ENCODE results near the gene SSUH2. TPM values are rescaled to one million over a fixed set of nuclear protein-coding genes. Genes with fewer than 3 reads are reported as not detected.
"Not testable (repeated sequence)": the region's sequence is repeated elsewhere in the genome, so short reads cannot be mapped to it uniquely, and the experiment has no call there.

Gene SSUH2
- total RNA-seq, 4 donors from 2014 or later = 0.15 to 0.33 TPM; not detected in 2

DNA sequence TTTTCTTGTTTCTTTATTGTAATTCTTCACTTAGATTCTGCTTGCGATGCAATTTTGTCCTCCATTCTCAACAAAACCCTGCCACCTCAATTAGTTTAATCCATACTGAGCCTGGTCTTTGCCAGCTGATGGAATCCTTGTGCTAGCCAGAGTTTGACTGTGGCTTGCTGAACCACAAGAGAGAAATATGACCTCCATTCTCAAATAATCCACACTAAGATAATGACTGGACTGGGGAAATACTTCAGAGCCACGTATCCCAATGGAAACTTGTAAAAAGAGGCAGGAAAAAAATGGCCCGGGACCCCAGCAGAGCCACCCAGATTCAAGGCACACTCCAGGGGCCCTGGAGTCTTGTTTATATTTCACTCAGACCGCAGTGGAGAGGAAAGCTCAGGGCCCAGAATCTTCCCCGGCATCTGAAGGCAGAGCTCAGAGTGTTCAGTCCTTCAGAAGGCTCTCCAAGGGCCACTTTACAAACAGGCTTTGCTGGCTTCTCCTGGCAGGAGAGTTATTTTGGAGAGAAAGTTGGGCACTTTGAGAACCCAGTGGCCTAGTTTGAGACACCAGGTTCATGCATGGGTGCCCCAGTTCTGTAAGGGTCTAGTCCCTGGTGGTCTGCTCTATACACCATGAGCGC is 62.7 kb downstream of the SSUH2 start:
- intact Hi-C loops (cut with DNase I; ENCODE audit: low total_unique reads) = no loop called here
- in situ Hi-C loops (cut with MboI; ENCODE audit: low sequenced_read_pairs in 4 of 4) = no loop called here
- H3K36me3 ChIP-seq = no peaks in the 10 kb centered on the region
- no peaks in the 10 kb centered on the region for H3K9me3 ChIP-seq
- peak overlapping the region in 3 of 4 donors; percentile 35 to 59 (median 50) for H3K27ac ChIP-seq
- no peaks in the 10 kb centered on the region for H3K27me3 ChIP-seq
- H3K4me3 ChIP-seq = no peak overlapping the region
- TF ChIP-seq, protein P1, sequence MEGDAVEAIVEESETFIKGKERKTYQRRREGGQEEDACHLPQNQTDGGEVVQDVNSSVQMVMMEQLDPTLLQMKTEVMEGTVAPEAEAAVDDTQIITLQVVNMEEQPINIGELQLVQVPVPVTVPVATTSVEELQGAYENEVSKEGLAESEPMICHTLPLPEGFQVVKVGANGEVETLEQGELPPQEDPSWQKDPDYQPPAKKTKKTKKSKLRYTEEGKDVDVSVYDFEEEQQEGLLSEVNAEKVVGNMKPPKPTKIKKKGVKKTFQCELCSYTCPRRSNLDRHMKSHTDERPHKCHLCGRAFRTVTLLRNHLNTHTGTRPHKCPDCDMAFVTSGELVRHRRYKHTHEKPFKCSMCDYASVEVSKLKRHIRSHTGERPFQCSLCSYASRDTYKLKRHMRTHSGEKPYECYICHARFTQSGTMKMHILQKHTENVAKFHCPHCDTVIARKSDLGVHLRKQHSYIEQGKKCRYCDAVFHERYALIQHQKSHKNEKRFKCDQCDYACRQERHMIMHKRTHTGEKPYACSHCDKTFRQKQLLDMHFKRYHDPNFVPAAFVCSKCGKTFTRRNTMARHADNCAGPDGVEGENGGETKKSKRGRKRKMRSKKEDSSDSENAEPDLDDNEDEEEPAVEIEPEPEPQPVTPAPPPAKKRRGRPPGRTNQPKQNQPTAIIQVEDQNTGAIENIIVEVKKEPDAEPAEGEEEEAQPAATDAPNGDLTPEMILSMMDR (IDR thresholded peaks at IDR 0.05 in 4 of 5, conservative IDR thresholded peaks at IDR 0.05 in 1 of 5) = no peak
- TF ChIP-seq POLR2A (IDR thresholded peaks at IDR 0.05) = no peak
- DNase-seq (no peak), ATAC-seq (no peak)
- H3K4me1 ChIP-seq = peaks cover 9 to 11% of the 10 kb centered on the region in 2 donors

DNA sequence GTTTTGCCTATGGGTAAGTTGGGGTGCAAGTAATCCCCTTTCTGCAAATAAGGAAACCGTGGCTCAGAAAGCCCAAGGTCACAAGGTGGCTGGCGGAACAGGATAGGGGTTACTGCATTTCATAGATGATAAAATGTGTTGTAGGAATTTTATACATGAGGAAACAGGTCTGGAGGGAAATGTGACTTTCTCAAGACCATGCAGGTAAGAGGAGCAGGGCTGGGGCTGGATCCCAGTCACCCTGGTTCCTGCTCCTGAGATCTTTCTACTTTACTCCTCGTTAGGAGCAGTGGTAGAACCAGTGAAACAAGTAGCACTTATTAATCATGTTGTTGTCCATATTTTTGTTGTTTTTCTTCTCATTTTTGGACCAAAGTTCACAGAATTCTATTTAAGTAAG is 63.2 kb downstream of the SSUH2 start:
- Histone ChIP-seq H3K9me3 (no peaks in the 10 kb centered on the region), H3K27ac (peak overlapping the region; percentile 24 to 93 (median 54)), H3K27me3 (no peaks in the 10 kb centered on the region), H3K4me1 (peaks cover 11 to 14% of the 10 kb centered on the region in 2 donors), H3K36me3 (no peaks in the 10 kb centered on the region), H3K4me3 (no peak overlapping the region)
- no peak for DNase-seq
- in situ Hi-C loops (cut with MboI; ENCODE audit: low sequenced_read_pairs in 4 of 4) (no loop called here), intact Hi-C loops (cut with DNase I; ENCODE audit: low total_unique reads) (no loop called here)
- ATAC-seq = no peak
- TF ChIP-seq, protein P1 (IDR thresholded peaks at IDR 0.05 in 4 of 5, conservative IDR thresholded peaks at IDR 0.05 in 1 of 5) = no peak
- TF ChIP-seq POLR2A (IDR thresholded peaks at IDR 0.05) = no peak

DNA sequence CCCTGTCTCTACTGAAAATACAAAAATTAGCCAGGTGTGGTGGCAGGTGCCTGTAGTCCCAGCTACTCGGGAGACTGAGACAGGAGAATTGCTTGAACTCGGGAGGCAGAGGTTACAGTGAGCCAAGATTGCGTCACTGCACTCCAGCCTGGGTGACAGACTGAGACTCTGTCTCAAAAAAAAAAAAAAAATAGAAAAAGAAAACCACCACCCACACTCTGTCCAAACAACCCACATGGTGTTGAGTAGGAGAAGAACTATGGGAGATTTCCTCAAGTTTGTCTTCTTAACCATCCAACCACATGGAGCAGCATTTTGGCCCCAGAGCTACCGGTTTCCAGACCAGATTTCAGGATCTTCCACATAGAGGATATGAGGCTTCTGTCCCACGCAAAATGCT is 64.2 kb downstream of the SSUH2 start:
- H3K4me3 ChIP-seq; H3K36me3 ChIP-seq; ATAC-seq; H3K27me3 ChIP-seq; intact Hi-C loops (cut with DNase I; ENCODE audit: low total_unique reads); H3K9me3 ChIP-seq; DNase-seq; in situ Hi-C loops (cut with MboI; ENCODE audit: low sequenced_read_pairs in 4 of 4): not testable (repeated sequence)
- Histone ChIP-seq H3K4me1 (peaks cover 11 to 23% of the 10 kb centered on the region in 2 donors), H3K27ac (peak overlapping the region; percentile 24 to 93 (median 32))

DNA sequence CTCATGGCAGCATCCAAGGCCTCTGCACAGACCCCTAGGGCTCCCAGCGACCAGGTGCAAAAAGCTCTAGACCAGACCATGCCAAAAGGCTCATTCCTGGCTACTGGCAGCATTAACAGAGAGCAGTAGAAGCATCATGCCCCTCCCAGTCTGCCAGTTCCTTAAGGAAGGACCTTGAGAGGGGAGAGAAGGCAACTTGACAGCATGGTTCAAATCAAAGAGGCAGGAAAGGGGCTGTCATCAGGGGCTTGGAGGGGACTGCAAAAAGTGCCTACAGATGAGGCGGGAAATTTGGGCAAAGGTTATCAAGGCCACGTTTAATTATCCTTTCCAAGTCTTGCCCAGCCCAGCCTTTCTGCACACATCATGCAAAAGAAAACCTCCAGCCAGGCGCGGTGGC is 64.7 kb downstream of the SSUH2 start:
- peak overlapping the region in 3 of 4 donors; percentile 50 to 93 (median 64) for H3K27ac ChIP-seq
- ATAC-seq (no peak), DNase-seq (no peak)
- no peaks in the 10 kb centered on the region for H3K27me3 ChIP-seq
- TF ChIP-seq, protein P1 (IDR thresholded peaks at IDR 0.05 in 4 of 5, conservative IDR thresholded peaks at IDR 0.05 in 1 of 5) = no peak
- H3K4me1 ChIP-seq = peaks cover 15 to 28% of the 10 kb centered on the region in 2 donors
- H3K4me3 ChIP-seq = no peak overlapping the region
- in situ Hi-C loops (cut with MboI; ENCODE audit: low sequenced_read_pairs in 4 of 4) = no loop called here
- intact Hi-C loops (cut with DNase I; ENCODE audit: low total_unique reads) = no loop called here
- no peaks in the 10 kb centered on the region for H3K36me3 ChIP-seq
- no peaks in the 10 kb centered on the region for H3K9me3 ChIP-seq

DNA sequence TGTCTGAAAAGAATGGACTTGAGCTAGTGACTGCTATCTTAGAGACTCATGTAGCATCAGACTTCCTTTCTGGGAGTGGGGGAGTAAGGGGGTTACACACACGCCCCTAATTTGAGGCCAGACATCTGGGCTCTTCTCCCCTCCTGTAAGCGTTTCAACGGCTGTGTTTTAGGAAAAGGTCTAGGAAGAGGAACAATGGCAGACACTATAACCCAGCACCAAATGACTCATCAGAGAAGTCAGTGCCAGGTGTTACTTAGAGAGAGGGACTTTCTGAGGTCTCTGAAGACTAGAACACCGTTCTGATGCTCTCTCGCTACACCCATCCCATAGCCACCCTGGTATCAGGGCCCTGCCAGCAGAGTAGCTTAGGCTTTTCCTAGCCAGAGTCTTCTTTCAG is 65.5 kb downstream of the SSUH2 start:
- no peaks in the 10 kb centered on the region for H3K9me3 ChIP-seq
- intact Hi-C loops (cut with DNase I; ENCODE audit: low total_unique reads) = no loop called here
- no peaks in the 10 kb centered on the region for H3K27me3 ChIP-seq
- TF ChIP-seq, protein P1 (IDR thresholded peaks at IDR 0.05 in 4 of 5, conservative IDR thresholded peaks at IDR 0.05 in 1 of 5) = no peak
- TF ChIP-seq POLR2A (IDR thresholded peaks at IDR 0.05) = no peak
- no peak overlapping the region for H3K4me3 ChIP-seq
- peaks cover 0 to 5% of the 10 kb centered on the region in 2 donors for H3K36me3 ChIP-seq
- ATAC-seq (peak in 1 of 2 donors; percentile 42), DNase-seq (no peak)
- H3K27ac ChIP-seq = peak overlapping the region; percentile 57 to 93 (median 63)
- peaks cover 23 to 36% of the 10 kb centered on the region in 2 donors for H3K4me1 ChIP-seq
- in situ Hi-C loops (cut with MboI; ENCODE audit: low sequenced_read_pairs in 4 of 4) = no loop called here

Measured in gastrocnemius medialis (tissue), 4 donors.